ENCODE results near the gene MAP6.
A peak's percentile ranks its signal among the peaks of the same experiment; 100 is the strongest.

The MAP6 gene

DNA sequence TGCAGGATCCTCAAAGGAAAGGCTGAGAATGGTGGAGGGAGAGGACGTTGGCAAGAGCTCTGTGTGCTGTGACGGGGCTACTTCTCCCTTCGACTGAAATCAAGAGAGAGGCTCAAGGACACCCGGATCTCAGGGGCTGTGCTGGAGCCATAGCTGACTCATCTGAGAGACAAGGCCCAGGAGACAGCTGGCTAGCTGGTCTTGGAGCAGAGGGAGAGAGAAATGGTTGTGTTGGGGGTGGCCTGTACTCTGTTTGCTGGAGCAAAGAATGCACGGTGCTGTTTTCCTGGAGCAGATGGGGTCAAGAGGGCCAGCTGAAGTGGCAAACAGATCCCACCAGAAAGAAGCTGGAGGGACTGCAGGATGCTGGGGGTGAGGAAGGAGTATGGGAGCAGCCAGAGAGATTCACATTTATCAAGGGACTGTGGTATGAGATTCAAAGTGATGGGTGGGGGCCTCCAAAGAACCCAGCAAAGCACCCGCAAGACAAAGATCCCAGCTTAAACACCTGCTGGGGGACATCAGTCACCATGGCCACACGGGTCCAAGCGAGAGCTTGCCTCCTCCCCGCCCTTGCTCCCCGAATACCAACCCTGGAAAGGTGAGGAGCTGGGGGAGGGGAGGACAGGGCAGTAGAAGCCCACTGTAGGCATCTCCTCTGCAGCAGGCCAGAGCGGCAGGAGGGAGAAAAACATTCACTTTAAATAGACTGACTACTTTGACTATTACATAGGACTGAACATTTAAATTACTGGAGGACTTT is 40.8 kb downstream of the MAP6 start:
- DNase-seq: no peak

DNA sequence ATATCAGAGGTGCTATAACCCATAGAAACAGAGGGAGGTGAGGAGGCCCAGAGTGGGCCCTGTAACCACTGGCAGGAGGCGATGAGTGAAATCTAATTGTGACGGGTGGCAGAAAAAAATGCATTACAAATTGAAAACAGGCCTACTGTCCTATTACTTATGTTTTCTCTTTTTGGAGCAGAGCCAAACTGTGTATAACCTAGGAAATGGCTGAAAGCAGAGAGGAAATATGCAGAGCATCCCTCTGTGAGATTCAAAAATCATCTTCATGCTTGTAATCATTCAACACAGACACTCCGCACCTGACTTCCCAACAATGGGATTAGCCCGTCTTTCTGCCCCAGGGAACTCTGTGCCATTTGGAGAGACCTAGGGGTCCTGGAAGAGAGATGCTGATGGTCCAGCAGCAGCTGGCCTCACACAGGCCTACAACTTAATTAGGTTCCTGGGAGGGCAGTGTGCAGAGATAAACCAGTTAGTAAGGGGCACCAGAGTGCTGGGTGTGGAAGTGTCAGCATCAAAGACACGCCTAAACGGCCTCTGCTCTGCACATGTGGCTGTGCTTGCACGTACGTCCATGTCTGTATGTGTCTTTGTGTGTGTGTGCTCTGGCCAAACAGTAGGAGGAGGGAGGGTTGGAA is 41.8 kb downstream of the MAP6 start:
- no peak for DNase-seq

DNA sequence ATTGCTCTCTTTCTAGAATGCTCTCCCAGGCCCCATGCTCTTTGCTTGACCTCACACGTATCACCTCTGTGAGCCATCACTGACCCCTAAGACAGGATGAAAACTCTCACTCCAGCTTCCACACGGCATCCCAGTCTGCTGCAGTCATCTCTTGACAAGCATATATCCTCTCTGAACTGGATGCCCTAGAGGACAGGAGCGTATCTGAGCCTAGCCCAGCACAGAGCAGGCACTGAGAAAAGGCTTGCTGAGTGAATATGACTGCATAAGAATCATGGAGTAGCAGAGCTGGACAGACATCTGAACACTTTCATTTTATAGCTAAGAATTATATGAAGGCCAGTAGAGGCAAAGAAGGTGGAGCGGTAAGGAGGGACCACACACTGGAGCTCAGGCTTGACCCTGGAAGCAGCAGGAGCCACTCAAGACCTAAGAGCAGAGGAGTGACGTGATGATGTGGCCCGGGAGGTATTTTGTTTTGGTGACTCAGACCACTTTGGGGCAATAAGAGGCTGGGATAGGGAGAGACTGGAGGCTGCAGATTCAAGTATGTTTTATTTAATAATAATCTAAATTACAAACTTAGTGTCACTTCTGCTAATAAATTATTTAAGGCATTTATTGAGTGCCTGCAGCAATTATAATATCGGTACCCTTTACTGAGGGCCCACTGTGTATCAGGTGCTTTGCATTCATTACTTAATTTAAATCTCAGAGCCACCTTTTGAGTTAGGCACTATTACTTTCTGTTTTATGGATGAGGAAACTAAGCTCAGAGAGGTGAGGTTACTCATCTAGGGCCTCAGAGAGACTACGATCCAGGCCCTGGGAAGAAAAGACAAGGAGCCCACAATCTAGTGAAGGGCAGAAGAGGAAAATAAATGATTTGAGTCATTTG is 42.6 kb downstream of the MAP6 start:
- peak; percentile 46 for DNase-seq

DNA sequence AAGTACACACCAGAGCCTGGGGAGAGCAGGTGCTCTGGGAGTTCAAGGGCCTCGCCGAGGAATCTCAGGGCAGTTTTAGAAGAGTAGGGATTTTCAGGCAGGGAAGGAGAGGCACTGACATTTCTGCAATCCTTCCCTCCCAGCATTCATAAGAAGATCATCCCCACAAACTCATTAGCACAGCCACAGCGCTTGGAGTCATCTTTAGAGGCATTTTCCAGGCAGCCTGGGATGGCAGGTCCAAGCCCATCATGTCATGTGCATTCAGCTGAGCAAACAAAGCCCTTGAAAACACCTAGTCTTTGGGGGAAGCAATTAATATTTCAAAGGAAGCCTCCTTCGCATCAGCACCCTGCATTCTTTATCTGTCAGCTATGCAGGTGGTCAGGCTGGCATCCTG is 43.8 kb downstream of the MAP6 start:
- no peak for DNase-seq

DNA sequence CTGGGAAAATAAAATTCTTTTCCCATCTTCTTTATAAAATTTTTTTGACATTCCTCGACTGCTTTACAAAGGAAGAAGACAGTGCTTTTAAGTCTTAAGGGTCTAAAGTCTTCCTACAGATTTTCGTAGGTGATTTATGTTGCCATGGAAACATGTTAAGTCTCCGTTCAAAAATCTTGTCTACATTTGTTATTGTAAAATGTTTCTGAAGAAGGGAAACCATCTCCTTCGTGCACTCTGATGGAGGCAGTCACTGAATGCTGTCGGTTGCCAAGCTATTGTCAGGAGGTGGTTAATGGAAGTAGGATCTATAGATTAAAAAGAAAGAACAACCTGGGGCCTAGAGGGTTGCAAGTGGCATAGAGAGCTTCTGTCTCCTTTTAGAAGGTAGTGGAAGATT is 52.6 kb downstream of the MAP6 start:
- no peak for DNase-seq

DNA sequence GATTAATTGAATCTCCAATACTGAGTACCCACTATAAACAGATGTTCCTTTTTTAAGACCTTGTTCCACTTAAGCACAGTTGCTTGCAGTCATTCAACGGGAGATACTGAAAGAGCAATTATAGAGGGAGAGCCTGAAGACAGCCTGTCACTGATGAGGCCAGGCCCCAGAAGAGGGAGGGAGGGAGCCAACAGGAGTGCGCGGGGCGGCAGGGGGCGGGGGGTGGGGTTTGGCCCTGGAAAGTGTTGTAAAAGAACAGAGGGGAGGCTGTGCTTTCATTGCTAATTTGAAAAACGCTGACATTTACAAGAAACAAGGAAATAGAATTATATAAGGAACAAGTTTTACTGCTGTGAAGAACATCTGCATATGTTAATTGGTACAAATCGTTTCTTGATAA is 53.1 kb downstream of the MAP6 start:
- DNase-seq: no peak

DNA sequence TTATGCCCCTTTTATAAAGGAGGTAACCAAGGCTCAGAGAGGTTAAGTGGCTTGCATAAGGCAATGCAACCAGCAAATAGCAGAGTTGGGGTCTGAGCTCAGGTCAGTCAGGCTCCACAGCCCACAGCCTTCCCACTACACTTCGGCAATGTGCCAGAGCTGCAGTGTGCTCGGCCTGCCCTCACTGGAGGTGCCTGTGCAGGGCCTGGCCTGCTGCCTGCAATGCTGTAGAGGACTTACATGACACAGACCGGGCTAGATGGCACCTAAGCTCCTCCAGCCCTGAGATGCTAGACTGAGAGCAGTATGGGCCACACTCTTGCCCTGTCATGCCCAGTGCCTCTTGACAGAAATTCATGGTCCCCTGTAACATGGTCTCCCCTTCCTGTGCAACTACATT is 57.0 kb downstream of the MAP6 start:
- DNase-seq: no peak

DNA sequence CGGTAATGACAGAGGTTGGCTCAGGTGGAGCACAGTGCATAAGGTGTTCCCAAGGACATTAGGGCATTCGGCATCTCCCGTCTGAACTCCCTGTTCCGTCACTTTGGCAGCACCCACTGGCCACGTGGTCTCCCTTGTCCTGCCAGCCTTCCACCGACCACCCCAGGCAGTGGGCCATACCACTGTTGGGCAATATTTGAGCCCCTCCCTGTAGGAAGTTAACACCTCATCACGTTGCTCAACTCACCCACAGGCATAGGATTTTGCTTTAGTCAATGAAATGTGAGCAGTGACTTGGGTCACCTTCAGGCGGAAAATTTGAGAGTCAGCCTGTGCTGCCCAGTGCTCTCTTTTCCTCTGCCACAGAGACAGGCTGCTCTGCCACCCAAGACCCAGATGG is 62.7 kb downstream of the MAP6 start:
- no peak for DNase-seq

DNA sequence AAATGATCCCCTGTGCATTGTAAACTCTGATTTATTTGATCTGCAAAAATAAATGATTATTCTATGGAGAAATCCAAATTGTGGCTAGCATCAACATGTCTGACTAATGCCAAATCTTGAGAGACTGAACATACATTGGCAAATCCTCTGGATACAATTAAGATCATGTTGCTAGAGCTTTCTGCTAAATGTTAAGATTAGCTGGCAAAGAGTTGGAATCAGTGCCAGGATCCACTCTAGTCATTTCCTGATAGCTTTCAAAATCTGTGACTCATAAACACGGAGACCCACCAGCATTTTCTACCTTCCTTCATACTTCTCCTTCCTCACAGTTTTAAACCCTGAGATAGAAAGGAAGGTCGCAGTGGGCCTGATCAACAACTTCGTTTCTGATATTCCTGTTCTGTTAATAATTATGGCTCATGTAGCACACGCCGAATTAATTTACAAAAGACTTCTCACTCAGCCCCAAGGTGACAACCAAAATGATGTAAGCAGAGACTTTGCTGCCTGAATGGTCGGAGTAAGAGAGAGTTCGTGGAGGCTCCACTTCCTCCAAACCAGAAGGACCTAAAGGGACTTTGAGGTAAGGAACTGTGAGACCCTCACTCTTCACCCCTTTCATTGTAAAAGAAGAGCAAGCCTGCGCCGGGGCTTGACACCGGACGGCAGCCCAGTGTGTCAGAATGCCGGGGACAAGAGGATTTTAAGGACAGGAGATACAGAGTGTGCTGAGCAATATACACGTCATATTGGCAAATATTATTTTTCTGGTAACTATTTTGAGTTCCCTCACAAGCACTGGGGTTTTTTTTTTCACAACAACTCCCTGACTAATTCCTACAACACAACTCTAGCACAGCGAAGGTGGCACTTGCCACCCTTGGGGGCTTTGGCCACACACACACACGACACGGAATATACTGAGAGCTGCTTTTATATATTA is 64.8 kb downstream of the MAP6 start:
- DNase-seq: no peak

DNA sequence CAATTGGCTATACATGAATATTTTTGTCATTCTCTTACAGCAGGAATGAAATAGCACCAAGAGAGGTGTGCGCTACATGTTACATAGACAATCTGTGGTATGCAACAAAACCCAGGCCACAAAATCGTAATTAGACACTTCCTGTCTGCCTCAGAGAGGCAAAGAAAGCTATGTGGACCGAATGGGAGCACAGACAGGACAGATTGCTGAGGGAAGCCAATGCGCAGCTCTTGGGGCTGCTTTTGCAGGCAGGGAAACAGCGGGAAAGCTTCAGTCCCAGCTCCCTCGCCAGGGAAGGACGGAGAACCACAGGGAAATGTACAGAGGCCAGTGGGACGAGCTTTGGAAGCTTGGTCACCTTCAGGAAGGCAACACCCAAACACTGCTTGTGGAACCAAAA is 65.9 kb downstream of the MAP6 start:
- DNase-seq: no peak

DNA sequence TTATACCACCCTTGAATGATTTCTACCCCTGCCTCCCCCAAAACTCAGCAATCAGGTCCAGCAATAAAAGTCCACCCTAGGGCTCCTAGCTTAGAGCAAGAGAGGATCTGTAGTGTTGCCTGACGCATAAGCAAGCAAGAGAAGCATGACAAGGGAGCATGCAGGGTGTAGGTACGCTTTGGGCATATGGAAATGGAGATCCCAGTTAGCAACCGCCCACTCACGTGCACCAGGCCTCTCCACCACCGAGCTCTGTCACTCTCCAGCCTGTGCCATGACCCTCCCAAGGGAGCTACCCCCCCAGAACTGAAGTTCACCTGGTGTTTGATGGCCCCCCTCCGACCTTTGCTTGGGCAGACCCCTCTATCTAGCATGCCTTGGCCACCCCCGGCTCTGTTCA is 67.3 kb downstream of the MAP6 start:
- DNase-seq: no peak

DNA sequence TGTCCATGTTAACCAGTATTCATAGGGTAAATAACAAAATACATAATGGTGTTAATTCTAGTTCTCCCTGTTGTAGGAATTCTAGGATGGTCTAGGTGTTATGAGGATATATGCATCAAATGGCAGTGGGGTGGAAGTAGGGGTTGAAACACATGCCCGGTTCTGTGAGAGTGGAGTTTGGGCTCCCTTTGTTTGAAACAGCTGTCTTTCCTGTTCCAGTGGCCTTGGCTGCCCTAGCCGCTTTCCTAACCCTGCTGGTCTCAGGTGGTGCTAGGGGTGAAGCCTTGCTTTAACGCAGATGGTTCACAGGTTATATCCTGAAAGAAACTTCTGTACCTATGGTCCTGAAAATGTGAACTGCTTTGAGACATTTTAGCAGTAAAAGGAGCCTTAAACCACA is 68.5 kb downstream of the MAP6 start:
- no peak for DNase-seq

DNA sequence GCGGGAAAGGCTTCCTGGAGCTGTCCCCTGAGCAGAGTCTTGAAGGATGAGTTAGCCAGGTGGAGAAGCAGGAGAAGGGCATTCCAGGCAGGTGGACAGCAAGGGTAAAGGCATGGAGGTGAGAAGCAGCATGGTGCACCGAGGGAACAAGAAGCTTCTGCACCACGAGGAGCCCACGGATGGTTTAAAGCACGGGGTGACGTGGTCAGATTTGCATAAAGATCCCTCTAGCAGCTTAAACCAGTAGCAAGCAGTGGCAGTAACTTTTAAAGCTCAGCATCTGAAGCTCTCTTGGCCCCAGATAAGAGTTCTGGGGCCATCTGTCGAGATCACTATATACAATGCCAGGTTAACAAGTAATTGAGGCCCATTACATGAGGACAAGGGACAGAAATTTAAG is 69.9 kb downstream of the MAP6 start:
- no peak for DNase-seq

DNA sequence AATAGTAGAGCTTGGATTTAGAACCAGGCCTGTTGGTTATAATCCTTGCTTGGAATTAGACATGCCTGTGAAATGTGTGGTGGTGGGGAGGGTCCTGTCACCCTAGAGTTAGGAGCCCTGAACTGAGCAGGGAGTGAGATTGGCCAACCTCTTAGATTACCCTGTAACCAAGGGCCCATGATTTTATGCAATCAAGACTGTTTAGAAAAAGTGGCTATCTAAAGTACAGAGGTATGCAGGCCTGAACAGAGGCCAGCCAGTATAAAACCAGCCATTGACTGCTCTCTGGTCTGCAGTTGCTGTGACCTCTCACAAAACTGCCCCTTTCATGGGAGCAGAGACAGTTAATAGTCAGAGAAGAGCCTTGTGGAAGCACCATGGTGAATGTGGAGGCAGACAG is 70.6 kb downstream of the MAP6 start:
- DNase-seq: no peak

DNA sequence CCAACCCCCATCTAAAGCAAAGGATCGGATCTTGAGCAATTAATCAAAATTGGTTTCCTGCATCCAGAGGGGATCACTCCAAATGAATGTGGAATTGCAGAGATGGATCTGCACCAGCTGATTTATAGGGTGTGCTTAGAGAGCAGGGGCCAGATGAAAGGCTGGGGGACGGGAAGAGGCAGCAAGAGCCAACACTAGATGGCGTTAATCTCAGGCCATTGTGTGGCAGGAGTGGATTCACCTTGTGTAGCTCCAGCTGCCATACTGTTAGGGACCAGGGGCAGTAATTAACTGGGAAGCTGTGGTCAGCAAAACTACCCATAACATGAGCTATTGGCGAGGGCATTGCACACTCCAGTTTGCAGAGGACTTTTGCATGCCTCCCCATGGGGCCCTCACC is 71.2 kb downstream of the MAP6 start:
- DNase-seq: no peak

DNA sequence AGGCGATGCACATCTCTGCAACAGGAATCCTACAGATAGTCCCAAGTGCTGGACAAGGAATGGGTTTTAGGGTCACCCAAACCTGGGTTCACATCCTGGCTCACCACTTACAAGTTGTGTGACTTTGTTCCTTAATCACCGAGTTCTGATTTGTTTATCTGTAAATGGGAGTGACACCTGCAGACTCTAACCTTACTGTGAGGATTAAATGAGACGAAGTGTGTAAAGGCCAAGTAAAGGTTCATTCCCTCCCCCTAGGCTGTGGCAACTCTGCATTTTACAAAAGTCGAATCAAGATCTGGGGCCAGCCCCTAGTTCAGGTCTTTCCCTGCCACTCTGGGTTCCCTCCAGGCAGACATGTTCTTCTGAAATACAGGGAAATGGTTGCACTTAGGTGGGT is 71.9 kb downstream of the MAP6 start:
- no peak for DNase-seq

DNA sequence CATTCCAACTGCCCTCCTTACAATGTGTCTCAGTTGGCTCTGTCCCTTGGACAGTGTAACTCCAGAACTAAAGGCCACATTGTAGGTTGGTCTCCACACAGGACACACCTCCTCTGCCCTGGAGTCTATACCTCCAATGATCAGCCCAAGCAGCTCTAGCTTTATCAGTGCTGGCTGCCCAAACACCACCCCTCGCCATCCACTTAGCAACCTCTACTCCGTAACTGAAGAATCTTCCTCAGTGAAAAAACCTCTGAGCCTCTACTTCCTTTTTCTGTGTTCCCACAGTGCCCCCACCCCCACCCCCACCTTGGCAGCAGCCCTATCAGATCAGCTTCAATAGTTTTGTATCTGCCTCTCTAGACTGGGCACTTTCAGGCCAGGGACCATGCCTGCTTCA is 73.4 kb downstream of the MAP6 start:
- no peak for DNase-seq

DNA sequence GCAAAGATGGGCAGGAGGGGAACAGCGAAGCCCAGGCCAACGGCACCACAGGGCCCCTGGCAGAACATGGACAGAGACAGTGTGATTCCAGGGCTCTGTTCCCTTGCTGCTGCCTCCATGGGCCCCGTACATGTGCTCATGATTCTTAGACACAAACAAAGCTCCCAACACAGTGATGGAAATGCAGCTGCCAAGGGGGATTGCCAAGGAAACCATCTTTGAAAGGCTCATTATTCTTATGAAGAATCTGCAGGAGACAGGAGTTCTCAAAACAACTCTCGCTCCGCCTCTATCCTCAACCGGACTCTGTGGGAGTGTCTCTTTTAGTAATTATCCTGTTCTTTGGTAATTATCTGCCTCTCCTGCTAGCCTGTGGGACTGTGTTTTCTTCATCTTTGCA is 74.6 kb downstream of the MAP6 start:
- no peak for DNase-seq

DNA sequence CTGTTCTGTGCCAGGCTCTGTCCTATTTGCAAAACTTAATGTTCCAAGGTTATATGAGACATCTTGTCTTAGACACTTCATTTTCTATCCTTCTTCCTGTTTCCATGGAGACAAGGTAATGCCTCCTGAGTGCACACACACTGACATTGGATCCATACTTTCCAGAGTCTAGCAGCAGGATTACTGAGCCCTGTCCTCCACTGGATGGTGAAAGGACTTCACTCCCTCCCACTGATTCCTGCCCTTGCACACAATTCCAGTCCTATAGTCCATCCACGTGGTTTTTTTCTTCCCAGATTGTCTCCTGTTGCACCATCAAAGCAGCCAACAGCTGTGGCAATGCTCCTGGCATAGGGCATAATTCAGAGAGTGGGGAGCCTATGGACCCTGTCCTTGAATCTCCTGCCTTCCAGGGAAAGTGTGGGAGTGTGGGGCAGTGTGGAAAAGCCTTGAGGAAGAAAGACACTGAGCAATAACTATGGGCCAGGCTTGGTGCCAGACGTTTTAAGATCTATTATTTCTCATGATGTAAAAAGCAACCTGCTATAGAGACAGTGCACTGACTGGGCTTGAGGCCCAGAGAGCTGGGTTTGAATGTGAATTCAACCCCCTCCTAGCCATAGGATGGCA is 75.4 kb downstream of the MAP6 start:
- DNase-seq: no peak

DNA sequence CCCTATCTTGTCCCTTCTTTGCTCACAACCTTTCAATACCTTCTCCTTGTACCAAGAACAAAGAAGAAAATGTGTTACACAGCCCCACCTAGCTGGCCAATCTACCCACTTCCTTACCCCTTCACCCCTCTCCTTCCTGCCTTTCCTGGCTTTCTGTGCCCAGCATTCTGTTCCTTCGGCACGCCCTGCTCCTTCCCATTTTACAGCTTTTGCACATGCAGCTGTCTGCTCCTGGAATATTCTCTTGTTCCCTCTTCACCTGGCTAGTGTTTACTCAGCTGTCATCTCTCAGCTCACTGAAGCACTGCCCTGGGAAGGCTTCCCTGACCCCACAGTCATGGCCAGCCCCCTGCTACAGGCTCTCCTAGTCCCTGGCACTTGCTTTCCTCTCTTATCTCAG is 76.1 kb downstream of the MAP6 start:
- DNase-seq: no peak

DNA sequence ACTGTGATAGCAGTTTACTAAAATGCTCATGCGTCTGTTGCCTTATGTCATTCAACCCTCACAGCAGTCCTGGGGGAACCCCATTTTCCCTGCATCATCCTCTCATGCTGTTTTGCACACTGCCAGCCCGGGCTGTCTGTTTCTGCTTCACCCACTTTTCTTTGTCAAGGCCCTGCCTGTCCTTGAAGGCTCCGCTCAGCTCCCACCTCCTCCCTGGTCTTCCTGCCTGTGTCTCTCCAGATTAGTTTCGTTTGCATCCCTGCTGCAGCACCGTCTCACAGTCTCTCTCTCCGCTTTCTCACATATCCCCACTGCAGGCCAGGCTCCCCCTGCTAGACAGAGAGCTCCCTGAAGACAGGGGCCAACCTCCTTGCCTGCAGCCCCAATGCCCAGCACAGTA is 76.9 kb downstream of the MAP6 start:
- DNase-seq: no peak

DNA sequence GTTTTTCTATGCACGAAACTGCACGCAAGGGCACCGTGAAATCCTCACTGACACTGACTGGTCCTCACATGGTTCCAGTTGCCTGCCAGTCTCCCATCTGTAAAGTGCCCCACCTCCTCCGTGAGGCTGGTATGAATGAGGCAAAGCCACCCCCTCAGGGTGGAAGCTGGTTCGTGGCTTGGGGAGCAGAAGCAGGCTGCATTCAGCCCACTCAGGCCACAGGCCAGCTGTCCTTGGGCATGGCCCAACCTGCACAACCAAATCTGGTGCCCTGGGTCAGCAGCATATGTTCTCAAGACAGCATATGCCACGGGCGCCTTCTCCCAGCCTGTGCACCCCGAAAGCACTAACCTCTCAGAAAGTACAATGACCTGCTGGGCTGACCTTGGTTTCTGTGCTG is 77.5 kb downstream of the MAP6 start:
- DNase-seq: no peak
